Stromal cell of bone marrow (primary cell): ENCODE results near the gene NCAM2.

Experiments
- DNase-seq: peaks from one replicate; pipeline ENCODE4 v3.0.0-alpha.2; 2012; ENCODE audit warnings: low read depth

Gene NCAM2

GRCh38 chr21:21028275-21028820 lies 30.1 kb downstream of the NCAM2 start:
- DNase-seq, result no peak

- DNase-seq, result no peak
Measured at GRCh38 chr21:21029164-21029563, 31.0 kb downstream of the NCAM2 start.

GRCh38 chr21:21030311-21030710 lies 32.1 kb downstream of the NCAM2 start:
- no peak for DNase-seq

- no peak for DNase-seq
Measured at GRCh38 chr21:21034036-21034435, 35.8 kb downstream of the NCAM2 start.

- DNase-seq, result no peak
Measured at GRCh38 chr21:21039624-21040170, 41.5 kb downstream of the NCAM2 start.

- peak; percentile 3 for DNase-seq
Measured at GRCh38 chr21:21045518-21045917, 47.3 kb downstream of the NCAM2 start.

- DNase-seq, result no peak
Measured at GRCh38 chr21:21046063-21046462, 47.9 kb downstream of the NCAM2 start.

GRCh38 chr21:21051109-21052055 lies 53.2 kb downstream of the NCAM2 start:
- no peak for DNase-seq

- DNase-seq, result no peak
Measured at GRCh38 chr21:21052672-21053071, 54.5 kb downstream of the NCAM2 start.

GRCh38 chr21:21057349-21058062 lies 59.3 kb downstream of the NCAM2 start:
- no peak for DNase-seq

GRCh38 chr21:21063828-21064227 lies 65.6 kb downstream of the NCAM2 start:
- no peak for DNase-seq

GRCh38 chr21:21064353-21064752 lies 66.1 kb downstream of the NCAM2 start:
- no peak for DNase-seq

GRCh38 chr21:21067375-21067774 lies 69.2 kb downstream of the NCAM2 start:
- no peak for DNase-seq

- DNase-seq, result no peak
Measured at GRCh38 chr21:21074305-21074704, 76.1 kb downstream of the NCAM2 start.

- DNase-seq, result no peak
Measured at GRCh38 chr21:21076051-21076450, 77.8 kb downstream of the NCAM2 start.

GRCh38 chr21:21076491-21076890 lies 78.3 kb downstream of the NCAM2 start:
- DNase-seq, result no peak

GRCh38 chr21:21079646-21080045 lies 81.4 kb downstream of the NCAM2 start:
- DNase-seq, result no peak

GRCh38 chr21:21084179-21084578 lies 86.0 kb downstream of the NCAM2 start:
- peak; percentile 2 for DNase-seq

- no peak for DNase-seq
Measured at GRCh38 chr21:21085206-21085605, 87.0 kb downstream of the NCAM2 start.

- DNase-seq, result no peak
Measured at GRCh38 chr21:21096956-21097355, 98.7 kb downstream of the NCAM2 start.

- no peak for DNase-seq
Measured at GRCh38 chr21:21097466-21097865, 99.3 kb downstream of the NCAM2 start.

GRCh38 chr21:21101911-21102310 lies 103.7 kb downstream of the NCAM2 start:
- peak; percentile 6 for DNase-seq

- DNase-seq, result no peak
Measured at GRCh38 chr21:21102896-21103295, 104.7 kb downstream of the NCAM2 start.
